ENCODE results near the gene RALA.

- TF ChIP-seq POLR2A (IDR thresholded peaks at IDR 0.05) (peak; percentile 67 to 79), CTCF (IDR thresholded peaks at IDR 0.05) (peak in 2 of 6 experiments; percentile 3 to 23)
Observed at GRCh38 chr7:39623047-39623731, at the start of gene RALA.

Data from Peyer's patch (tissue), 4 donors.